Measurements from ENCODE around the gene SNAI3.

SNAI3 gene

DNA sequence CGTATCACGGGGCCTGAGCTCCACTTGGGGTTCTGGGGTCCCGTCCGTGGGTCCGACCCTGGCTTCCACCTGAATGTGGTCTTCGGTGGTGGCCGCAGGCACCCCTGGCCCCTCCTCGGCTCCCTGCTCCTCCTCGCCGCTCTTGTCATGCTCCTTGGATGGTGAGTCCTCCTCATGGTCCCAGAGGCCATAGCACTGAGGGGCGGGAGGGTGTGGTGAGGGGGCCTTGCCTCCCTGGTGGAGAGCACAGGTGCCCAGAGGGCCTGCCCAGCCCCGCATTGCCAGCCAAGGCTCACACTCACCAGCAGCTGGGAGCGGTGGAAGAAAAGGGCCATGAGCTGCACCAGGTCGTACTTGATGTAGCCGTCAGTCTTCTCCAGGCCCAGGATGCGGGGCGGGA lies 34.9 kb upstream of the SNAI3 start:
- no peak for DNase-seq

GRCh38 chr16:88720396-88720970 lies 34.2 kb upstream of the SNAI3 start:
- DNase-seq: no peak

DNA sequence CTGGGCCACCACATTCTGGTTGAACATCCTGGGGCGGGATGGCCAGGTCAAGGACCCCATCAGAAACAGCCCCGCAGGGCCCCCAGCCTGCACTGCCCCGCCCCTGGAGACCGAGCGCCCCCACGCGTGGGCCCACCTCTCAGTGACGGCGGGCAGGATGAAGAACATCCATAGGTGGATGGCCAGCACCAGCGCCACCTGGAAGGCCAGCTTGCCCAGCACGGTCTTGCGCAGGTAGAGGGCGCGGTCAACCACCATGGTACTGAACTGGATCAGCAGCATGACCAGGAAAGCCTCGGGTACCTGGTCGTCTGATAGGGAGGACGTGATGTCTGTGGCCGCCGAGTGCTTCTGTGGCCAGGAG lies 33.6 kb upstream of the SNAI3 start:
- no peak for DNase-seq

DNA sequence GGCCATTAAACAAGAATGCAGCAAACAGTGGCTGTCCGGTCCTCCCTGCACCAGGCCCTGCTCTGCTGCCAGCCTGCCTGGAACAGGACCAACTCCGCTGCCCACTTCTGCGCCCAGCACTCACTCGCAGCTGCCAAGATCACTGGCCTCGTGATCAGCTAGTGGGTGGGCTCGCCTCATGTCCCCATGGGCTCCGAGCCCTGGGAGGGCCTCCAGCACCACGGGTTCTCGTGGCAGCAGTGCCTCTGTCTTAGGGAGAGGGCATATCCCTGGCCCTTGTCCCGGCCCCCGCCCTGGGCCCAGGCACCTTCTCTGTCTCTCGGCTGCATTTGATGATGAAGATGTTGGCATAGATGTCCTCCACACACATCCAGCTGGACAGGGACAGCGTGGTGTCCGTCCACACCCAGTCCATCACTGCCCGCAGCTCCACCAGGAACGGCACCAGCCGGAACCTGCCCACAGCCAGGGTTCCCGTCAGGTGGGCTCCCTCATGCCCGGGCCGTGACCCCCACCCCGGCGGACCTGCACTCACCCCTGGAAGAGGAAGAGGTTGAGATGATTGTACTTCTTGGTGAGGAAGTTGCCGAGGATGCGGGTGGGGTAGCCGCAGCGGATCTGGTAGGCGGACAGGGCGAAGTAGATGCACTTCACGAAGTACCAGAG lies 33.1 kb upstream of the SNAI3 start:
- DNase-seq: no peak

GRCh38 chr16:88718178-88718577 lies 31.9 kb upstream of the SNAI3 start:
- no peak for DNase-seq

- no peak for DNase-seq
These were observed 30.3 kb upstream of the SNAI3 start for GRCh38 chr16:88716601-88717001.

DNA sequence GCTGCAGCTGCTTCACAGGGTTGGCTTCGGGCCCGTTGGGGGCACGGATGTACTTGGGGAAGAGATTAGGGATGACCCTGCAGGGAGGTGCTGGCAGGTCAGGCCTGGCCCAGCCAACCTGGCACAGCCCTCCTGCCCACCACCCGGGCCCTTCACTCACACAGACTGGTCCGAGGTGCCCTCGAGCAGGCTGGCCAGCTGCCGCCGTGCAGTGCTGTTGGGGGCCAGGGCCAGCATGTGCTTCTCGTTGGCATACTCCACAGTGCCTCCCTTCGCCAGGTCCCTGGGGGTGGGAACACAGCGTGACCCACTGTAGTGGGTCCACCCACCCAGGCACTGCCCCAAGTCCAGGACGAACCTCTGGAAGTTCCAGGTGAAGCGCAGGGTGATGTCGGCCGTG lies 29.9 kb upstream of the SNAI3 start:
- DNase-seq: no peak

GRCh38 chr16:88715312-88716190 lies 29.2 kb upstream of the SNAI3 start:
- DNase-seq: no peak

- DNase-seq: no peak
These were observed 28.4 kb upstream of the SNAI3 start for GRCh38 chr16:88714420-88715302.

DNA sequence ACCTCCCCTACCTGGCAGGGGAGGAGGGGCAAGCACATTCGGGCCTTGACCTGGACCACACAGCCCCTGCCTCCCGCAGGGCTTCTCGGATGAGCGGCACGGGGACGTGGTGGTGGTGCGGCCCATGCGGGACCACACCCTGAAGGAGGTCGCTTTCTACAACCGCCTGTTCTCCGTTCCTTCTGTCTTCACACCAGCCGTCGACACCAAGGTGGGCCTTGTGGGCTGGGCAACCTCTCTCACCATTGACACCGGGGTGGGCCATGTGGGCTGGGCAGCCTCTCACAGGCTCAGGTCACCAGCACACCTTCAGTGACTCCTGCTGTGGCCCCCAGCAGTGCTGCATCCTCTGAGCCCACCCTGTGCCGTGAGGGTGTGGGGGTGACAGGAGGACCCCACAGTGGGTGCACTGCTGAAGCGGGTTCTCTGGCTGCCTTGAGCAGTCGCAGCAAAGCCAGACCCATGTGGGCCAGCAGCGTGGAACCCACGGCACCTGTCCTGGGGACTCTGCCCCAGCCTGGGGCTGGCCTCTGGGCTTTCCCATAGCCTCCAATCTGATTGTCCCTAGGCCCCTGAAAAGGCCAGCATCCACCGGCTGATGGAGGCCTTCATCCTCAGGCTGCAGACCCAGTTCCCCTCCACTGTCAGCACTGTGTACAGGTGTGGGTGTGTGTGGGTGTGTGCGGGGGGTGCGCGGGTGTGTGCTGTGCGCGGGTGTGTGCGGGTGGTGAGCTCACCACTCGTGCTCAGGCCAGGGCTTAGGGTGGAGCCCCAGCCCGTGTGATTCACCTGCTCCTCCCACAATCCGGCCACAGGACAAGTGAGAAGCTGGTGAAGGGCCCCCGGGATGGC lies 27.5 kb upstream of the SNAI3 start:
- no peak for DNase-seq

- no peak for DNase-seq
These were observed 26.7 kb upstream of the SNAI3 start for GRCh38 chr16:88713054-88713453.

DNA sequence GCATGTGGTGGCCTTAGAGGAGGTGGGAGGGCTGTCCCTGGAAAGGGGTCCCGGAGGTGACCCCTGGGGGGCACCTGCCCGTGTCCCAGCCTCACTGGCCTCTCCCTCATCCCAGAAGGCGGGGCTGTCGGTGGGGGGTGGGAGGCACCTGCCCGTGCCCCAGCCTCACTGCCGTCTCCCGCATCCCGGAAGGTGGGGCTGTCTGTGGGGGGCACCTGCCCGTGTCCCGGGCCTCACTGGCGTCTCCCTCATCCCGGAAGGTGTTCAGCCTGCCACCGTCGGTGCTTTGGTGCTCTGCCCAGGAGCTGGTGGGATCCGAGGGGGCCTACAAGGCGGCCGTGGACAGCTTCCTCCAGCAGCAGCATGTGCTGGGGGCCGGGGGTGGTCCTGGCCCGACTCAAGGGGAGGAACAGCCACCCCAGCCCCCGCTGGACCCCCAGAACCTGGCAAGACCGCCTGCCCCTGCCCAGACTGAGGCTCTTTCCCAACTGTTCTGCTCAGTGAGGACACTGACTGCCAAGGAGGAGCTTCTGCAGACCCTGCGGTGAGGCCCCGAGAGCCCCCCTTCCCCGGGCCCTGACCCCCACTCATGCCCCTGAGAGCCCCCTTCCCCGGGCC lies 26.2 kb upstream of the SNAI3 start:
- DNase-seq: no peak

DNA sequence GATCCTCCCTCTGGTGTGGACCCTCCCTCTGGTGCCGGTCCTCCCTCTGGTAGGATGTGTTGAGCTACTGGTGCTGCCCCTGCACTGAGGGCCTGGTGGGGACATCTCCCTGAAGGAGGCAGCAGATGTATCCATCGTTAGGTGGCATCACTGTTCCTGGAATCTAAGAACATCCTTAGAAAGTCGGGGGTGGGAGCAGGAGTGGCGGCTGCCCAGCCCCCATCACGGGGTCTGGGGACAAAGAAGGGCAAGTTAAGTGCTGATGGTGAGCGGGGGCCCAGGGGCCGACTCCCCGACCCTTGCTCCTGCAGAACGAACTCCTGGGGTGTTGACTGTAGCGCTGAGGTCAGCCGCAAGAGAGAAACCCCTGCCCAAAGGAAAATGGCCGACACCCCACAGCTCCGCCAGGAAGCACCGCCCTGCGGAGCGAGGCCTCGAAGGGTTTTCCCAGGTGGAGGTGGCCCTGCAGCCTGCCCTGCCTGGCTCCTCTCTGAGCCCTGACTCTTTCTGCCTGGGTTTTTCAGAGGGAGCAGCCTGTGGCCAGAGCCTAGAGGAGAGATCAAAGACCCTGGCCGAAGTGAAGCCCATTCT lies 25.5 kb upstream of the SNAI3 start:
- DNase-seq: no peak

DNA sequence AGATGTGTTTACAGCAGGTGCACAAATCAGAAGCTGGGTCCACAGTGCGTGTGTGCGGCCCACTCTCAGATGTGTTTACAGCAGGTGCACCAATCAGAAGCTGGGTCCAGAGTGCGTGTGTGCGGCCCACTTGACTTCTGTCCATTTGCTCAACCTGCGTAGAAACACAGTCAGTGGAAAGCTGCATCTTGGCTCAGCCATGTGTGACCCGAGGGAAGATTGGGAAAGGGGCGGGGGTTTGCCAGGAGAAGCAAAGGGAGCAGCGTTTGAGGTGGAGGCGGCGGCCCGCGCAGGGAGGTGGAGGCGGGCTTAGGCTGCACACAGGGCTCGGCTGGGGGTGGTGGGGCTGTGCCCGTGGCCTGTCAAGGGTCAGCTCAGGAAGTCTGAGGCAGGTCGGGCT lies 24.2 kb upstream of the SNAI3 start:
- no peak for DNase-seq

- no peak for DNase-seq
These were observed 20.9 kb upstream of the SNAI3 start for GRCh38 chr16:88706965-88707826.

DNA sequence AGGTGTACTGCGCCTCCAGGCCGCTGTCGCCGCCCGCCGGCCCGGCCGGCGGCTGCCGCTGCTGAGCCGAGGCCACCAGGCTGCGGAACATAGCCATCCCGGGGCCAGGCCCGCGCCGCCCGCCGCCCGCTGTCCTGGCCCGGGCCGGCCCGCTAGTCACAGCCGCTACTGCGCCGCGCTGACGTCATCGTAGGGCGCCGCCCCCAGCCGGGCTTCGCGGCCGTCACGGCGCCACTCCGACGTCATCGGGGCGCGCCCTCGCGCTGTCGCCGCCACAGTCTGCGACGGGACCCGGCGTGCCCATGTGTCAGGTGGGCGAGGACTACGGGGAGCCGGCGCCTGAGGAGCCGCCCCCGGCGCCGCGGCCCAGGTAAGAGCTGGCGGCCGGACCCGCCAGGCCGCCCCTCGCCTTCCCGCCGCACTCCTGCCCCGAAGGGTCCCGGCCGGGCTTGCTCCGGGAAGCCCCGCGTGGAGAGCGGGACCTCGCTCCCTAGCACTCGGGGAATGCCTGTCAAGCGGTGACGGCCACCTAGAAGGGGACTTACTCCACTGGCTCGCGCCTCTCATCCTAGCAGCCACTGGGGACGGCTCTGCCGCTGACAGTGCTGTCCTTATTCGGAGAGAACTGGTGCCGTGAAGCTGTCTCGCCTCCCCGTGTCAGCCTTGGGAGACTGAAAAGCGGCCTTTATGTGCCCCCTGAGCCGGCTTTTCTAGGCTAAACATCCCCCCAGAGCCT lies 20.1 kb upstream of the SNAI3 start, which contains the start of the genes CTU2 and RNF166:
CTU2 (plus strand) TSS at position 275 of the 736 bp plus-strand sequence; CDS start at position 303, 28 bp downstream.
RNF166 (minus strand) TSS at position 180 of the 736 bp plus-strand sequence; CDS start at position 97, 83 bp downstream.
- DNase-seq: peak; percentile 18 to 79

- DNase-seq: no peak
These were observed 19.5 kb upstream of the SNAI3 start for GRCh38 chr16:88705801-88706228.

DNA sequence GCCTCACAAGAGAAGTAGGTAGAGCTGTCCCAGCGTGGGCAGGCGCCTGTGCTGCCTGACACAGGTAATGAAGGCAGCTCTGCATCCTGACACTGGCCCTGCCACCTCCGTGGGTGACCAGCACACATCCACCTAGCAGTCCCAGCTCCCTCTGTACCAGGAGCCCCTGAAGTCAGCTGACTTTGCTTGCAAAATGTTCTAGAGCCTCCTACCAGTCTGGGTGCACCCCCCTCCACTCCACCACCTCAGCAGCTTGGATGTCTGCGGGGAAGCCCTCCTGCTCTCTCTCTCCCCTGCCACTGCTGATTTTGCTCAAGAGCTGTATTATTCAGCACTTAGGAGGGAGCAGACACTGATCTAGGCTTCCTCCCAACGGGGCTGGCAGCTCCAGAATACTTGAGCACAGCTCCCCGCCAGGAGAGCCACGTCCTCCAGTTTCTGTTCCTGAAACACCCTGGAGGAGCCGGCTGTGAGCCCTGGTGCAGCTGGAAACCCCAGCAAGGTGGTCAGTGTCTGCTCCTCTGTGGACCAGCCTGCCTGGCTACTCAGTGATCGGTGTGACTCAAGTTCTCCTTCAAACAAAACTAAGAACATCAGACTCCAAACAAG lies 18.9 kb upstream of the SNAI3 start:
- no peak for DNase-seq
